Activated naive CD8-positive, alpha-beta T cell treated with anti-CD3 and anti-CD28 coated beads, Interleukin-2, amount 50 U/mL, for 24 hours (primary cell): ENCODE data around the gene COL6A2.
"Not testable (repeated sequence)": the region's sequence is repeated elsewhere in the genome, so short reads cannot be mapped to it uniquely, and the experiment has no call there.

Experiments
- ATAC-seq: fragments of 150-1000 bp; cut with Tn5 transposase; one replicate; pipeline ENCODE4 v1.10.0; 2021
- DNase-seq: peaks from one replicate; pipeline ENCODE4 v3.0.0; 2021
- H3K27ac Mint-ChIP-seq: one replicate; pipeline ENCODE4 v1.8.0; 2021; ENCODE audit warnings: mild to moderate bottlenecking, mixed read lengths
- H3K27me3 Mint-ChIP-seq: one replicate; pipeline ENCODE4 v1.8.0; 2021; ENCODE audit warnings: mixed read lengths
- H3K36me3 Mint-ChIP-seq: one replicate; pipeline ENCODE4 v1.8.0; 2021; ENCODE audit warnings: low read depth, mixed read lengths
- H3K4me1 Mint-ChIP-seq: one replicate; pipeline ENCODE4 v1.8.0; 2021; ENCODE audit warnings: mixed read lengths
- H3K4me3 Mint-ChIP-seq: one replicate; pipeline ENCODE4 v1.8.0; 2021; ENCODE audit warnings: mild to moderate bottlenecking, moderate library complexity, mixed read lengths
- H3K9me3 Mint-ChIP-seq: one replicate; pipeline ENCODE4 v1.8.0; 2021; ENCODE audit warnings: mixed read lengths

Gene COL6A2

GRCh38 chr21:46080171-46081021, 17.5 kb upstream of the COL6A2 start:
- Mint-ChIP-seq H3K9me3 (no peaks in the 10 kb centered on the region), H3K27me3 (no peaks in the 10 kb centered on the region), H3K27ac (no peak overlapping the region), H3K4me1 (no peaks in the 10 kb centered on the region), H3K4me3 (no peak overlapping the region), H3K36me3 (no peaks in the 10 kb centered on the region)
- DNase-seq (no peak), ATAC-seq (no peak)

- DNase-seq = no peak
- Mint-ChIP-seq H3K9me3 (peaks cover 6% of the 10 kb centered on the region), H3K4me1 (no peaks in the 10 kb centered on the region), H3K36me3 (no peaks in the 10 kb centered on the region), H3K27me3 (no peaks in the 10 kb centered on the region), H3K4me3 (no peak overlapping the region), H3K27ac (no peak overlapping the region)
- ATAC-seq = no peak
Measured at GRCh38 chr21:46081022-46081861, 16.7 kb upstream of the COL6A2 start.

- Mint-ChIP-seq H3K27me3 (no peaks in the 10 kb centered on the region), H3K27ac (no peak overlapping the region), H3K4me1 (no peaks in the 10 kb centered on the region), H3K4me3 (no peak overlapping the region), H3K36me3 (no peaks in the 10 kb centered on the region), H3K9me3 (peaks cover 12% of the 10 kb centered on the region)
- DNase-seq (no peak), ATAC-seq (no peak)
Measured at GRCh38 chr21:46081862-46082712, 15.8 kb upstream of the COL6A2 start.

GRCh38 chr21:46082713-46082962, 15.3 kb upstream of the COL6A2 start:
- ATAC-seq = no peak
- no peaks in the 10 kb centered on the region for H3K36me3 Mint-ChIP-seq

GRCh38 chr21:46082963-46083790, 14.7 kb upstream of the COL6A2 start:
- Mint-ChIP-seq H3K4me3 (no peak overlapping the region), H3K27ac (no peak overlapping the region), H3K4me1 (no peaks in the 10 kb centered on the region), H3K36me3 (no peaks in the 10 kb centered on the region), H3K9me3 (peaks cover 20% of the 10 kb centered on the region), H3K27me3 (no peaks in the 10 kb centered on the region)
- DNase-seq (no peak), ATAC-seq (no peak)

More at GRCh38 chr21:46082713-46082962, 15.3 kb upstream of the COL6A2 start:
- Mint-ChIP-seq H3K4me3 (no peak overlapping the region), H3K27ac (no peak overlapping the region), H3K27me3 (no peaks in the 10 kb centered on the region), H3K9me3 (peaks cover 15% of the 10 kb centered on the region), H3K4me1 (no peaks in the 10 kb centered on the region)
- no peak for DNase-seq

GRCh38 chr21:46083791-46084561, 13.9 kb upstream of the COL6A2 start:
- DNase-seq (no peak), ATAC-seq (no peak)
- no peaks in the 10 kb centered on the region for H3K27me3 Mint-ChIP-seq
- H3K4me3 Mint-ChIP-seq = no peak overlapping the region
- H3K27ac Mint-ChIP-seq = no peak overlapping the region
- H3K36me3 Mint-ChIP-seq = peaks cover 6% of the 10 kb centered on the region
- no peaks in the 10 kb centered on the region for H3K4me1 Mint-ChIP-seq
- H3K9me3 Mint-ChIP-seq = peaks cover 28% of the 10 kb centered on the region

- H3K4me1 Mint-ChIP-seq = no peaks in the 10 kb centered on the region
- ATAC-seq = no peak
- no peak overlapping the region for H3K27ac Mint-ChIP-seq
Measured at GRCh38 chr21:46084709-46085108, 13.2 kb upstream of the COL6A2 start.

GRCh38 chr21:46085259-46085658, 12.7 kb upstream of the COL6A2 start:
- not testable (repeated sequence) for H3K27ac Mint-ChIP-seq, H3K4me1 Mint-ChIP-seq, H3K36me3 Mint-ChIP-seq, ATAC-seq, H3K27me3 Mint-ChIP-seq, DNase-seq, H3K4me3 Mint-ChIP-seq
- H3K9me3 Mint-ChIP-seq = peaks cover 40% of the 10 kb centered on the region

More at GRCh38 chr21:46084709-46085108, 13.2 kb upstream of the COL6A2 start:
- no peaks in the 10 kb centered on the region for H3K27me3 Mint-ChIP-seq
- H3K36me3 Mint-ChIP-seq = peaks cover 6% of the 10 kb centered on the region
- no peak for DNase-seq
- no peak overlapping the region for H3K4me3 Mint-ChIP-seq
- H3K9me3 Mint-ChIP-seq = peaks cover 34% of the 10 kb centered on the region

- no peaks in the 10 kb centered on the region for H3K27me3 Mint-ChIP-seq
- no peaks in the 10 kb centered on the region for H3K4me1 Mint-ChIP-seq
- H3K27ac Mint-ChIP-seq = no peak overlapping the region
- no peak for DNase-seq
- H3K9me3 Mint-ChIP-seq = peaks cover 44% of the 10 kb centered on the region
- ATAC-seq = no peak
- peaks cover 6% of the 10 kb centered on the region for H3K36me3 Mint-ChIP-seq
- no peak overlapping the region for H3K4me3 Mint-ChIP-seq
Measured at GRCh38 chr21:46087641-46088040, 10.3 kb upstream of the COL6A2 start.

GRCh38 chr21:46088189-46088588, 9.7 kb upstream of the COL6A2 start:
- peaks cover 44% of the 10 kb centered on the region for H3K9me3 Mint-ChIP-seq
- no peak for DNase-seq
- no peak for ATAC-seq
- no peak overlapping the region for H3K27ac Mint-ChIP-seq
- H3K4me3 Mint-ChIP-seq = no peak overlapping the region
- H3K27me3 Mint-ChIP-seq = no peaks in the 10 kb centered on the region
- peaks cover 6% of the 10 kb centered on the region for H3K36me3 Mint-ChIP-seq
- no peaks in the 10 kb centered on the region for H3K4me1 Mint-ChIP-seq

GRCh38 chr21:46089285-46089684, 8.6 kb upstream of the COL6A2 start:
- no peak overlapping the region for H3K27ac Mint-ChIP-seq
- H3K36me3 Mint-ChIP-seq = peaks cover 6% of the 10 kb centered on the region
- no peaks in the 10 kb centered on the region for H3K4me1 Mint-ChIP-seq
- DNase-seq (no peak), ATAC-seq (no peak)
- H3K27me3 Mint-ChIP-seq = no peaks in the 10 kb centered on the region
- peaks cover 44% of the 10 kb centered on the region for H3K9me3 Mint-ChIP-seq
- no peak overlapping the region for H3K4me3 Mint-ChIP-seq

- DNase-seq (no peak), ATAC-seq (no peak)
- Mint-ChIP-seq H3K9me3 (peaks cover 39% of the 10 kb centered on the region), H3K4me1 (peaks cover 2% of the 10 kb centered on the region), H3K36me3 (peaks cover 6% of the 10 kb centered on the region), H3K27ac (no peak overlapping the region), H3K27me3 (no peaks in the 10 kb centered on the region), H3K4me3 (no peak overlapping the region)
Measured at GRCh38 chr21:46091118-46091517, 6.8 kb upstream of the COL6A2 start.

GRCh38 chr21:46091631-46092025, 6.3 kb upstream of the COL6A2 start:
- Mint-ChIP-seq H3K4me3 (no peak overlapping the region), H3K27me3 (no peaks in the 10 kb centered on the region), H3K36me3 (peaks cover 6% of the 10 kb centered on the region), H3K9me3 (peaks cover 36% of the 10 kb centered on the region), H3K27ac (no peak overlapping the region), H3K4me1 (peaks cover 2% of the 10 kb centered on the region)
- ATAC-seq (no peak), DNase-seq (no peak)
